ENCODE results near the gene ZNF737.
"Not testable (repeated sequence)": the region's sequence is repeated elsewhere in the genome, so short reads cannot be mapped to it uniquely, and the experiment has no call there.

Gene ZNF737

DNA sequence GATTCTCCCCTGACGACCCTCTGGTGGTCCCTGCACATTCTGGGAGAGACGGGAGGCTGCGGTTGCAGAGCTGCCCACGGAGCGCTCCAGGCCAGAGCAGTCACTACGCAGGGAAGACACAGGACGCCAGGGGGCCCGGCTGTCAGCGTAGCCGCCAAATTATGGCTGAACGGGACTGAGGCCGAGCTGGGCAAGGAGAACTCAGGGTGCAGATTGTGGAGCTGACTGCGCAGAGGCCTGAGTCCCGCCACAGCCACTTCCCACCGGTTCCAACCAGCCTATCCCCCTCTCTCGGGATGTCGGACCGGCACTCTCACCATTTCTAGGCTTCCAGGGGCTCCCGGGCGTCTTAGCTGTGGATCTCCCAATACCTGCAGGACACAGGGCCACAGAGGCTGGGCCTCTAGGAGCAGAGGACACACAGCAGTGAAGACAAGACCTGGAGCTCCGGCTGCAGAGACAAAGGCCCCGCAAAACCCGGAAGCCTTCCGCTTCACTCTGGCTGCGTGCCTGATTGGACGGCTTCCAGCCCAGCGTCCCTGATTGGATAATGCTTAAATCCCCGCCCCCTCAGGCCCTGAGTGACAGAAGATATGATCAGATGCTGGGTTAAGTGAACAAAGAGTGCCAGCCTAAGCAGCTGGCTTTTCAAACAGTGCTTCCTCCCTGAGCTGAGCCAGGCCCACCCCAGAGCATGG is at the start of gene ZNF737:
ZNF737 (minus strand) TSS at position 461 of the 698 bp plus-strand sequence; CDS start at position 320, 141 bp downstream.
- DNase-seq (ENCODE audit: low read depth), result peak; percentile 83

DNA sequence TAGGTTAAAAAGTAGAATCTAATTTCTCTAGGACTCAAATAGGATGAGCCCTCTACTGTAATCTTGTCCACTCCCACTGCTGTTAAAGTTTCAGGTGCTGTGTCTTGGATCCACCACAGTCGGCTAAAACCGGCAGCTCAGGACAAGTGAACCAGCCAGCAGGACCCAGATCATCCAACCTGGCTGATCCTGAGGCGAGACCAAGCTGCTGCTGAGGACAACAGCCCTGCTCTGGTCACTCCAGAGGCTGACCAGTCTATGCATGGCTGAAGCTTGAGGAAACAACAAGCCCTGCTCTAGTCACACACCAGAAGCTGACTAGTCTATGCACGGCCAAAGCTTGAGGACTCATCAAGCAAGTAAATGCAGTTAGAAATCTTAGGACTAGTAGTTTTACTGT is 49.4 kb upstream of the ZNF737 start:
- DNase-seq (ENCODE audit: low read depth), result not testable (repeated sequence)

DNA sequence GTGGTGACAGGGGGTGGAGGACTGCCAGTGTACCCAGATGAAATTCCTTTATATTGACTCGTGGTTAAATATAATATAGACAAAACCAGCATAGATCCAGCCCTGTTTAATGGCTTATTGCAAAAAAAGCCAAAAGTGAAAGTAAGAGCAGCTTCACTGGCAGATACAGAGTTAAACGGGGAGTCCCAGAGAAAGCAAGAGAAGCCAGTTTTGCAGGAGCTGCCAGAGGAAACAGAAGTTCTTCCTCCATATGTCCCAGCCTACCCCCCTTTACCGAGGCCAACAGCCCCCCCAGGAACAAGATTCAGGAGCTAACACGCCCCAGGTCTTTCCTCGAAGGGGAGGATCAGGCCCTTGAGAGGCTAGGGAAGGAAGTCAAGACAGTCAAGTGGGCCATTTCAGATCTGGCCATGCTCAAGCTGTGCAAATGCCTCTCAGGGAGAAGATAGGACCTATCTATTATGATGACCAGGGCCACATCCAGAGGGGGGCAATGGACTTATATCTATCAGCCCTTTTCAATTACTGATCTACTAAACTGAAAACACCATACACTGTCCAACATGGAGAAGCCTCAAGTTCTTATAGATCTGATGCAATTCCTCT is 47.2 kb upstream of the ZNF737 start:
- no peak for DNase-seq (ENCODE audit: low read depth)

DNA sequence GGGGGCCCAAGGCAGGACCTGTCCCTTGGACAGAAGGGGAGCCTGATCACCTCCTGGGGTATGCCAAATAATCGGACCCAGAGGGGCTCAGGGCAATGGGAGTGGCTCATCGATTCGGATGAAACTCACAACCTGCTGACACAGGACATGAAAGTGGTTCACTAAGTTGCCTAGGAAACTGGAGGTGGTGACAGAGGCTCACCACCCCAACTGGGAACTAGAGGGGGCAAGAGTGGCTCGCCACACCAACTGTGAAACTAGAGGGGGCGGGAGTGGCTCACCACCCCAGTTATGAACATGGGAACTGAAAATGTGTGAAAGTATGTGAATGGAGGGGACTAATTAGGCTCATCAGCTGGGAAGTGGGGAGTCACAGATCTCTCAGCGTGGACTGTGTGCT is 46.3 kb upstream of the ZNF737 start:
- DNase-seq (ENCODE audit: low read depth), result no peak

DNA sequence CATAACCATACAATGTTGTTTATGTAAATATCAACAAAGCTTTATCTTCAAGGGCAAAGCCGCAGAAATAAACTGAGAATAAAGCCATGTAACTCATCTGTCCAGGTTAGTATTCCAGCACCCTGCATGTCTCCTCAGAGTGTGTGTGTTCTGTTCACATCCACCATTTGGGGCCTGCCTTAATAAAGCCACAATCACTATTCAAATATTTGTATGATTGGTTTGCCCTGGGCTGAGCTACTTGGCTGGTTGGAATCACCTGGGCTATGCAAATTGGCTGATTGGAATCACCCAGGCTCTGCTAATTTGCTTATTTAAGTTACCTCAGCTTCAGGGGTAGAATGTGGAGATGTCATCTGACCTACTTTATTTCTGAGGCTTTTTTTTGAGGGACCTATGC is 42.4 kb upstream of the ZNF737 start:
- DNase-seq (ENCODE audit: low read depth), result no peak

DNA sequence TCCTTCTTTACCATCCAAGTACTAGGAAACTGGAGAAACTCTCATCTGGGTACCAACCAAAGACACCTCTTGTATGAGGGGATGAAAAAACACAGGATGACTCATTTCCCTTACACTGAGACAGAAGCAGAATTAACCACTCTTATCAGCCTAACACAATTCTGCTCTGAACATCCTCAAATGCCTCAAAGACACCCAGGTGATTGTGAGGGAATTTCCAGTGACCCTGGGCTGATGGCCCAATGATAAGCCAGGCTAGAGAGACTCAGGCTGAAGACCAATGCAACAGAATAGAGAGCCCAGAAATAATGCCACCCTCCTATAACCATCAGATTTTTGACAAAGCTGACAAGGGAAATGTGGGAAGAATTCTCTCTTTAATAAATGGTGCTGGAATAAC is 7.0 kb downstream of the ZNF737 start:
- no peak for DNase-seq (ENCODE audit: low read depth)

DNA sequence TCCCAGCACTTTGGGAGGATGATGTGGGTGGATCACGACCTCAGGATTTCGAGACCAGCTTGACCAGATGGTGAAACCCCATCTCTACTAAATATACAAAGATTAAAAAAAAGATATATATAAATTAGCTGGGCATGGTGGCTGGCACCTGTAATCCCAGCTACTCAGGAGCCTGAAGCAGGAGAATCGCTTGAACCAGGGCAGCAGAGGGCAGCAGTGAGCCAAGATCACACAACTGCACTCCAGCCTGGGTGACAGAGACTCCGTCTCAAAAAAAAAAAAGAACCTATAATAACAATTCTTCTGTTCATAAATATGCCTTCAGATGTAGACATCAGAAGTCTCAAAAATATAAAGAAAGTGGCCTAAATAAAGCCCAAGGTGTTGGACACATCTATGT is 7.6 kb downstream of the ZNF737 start:
- no peak for DNase-seq (ENCODE audit: low read depth)

DNA sequence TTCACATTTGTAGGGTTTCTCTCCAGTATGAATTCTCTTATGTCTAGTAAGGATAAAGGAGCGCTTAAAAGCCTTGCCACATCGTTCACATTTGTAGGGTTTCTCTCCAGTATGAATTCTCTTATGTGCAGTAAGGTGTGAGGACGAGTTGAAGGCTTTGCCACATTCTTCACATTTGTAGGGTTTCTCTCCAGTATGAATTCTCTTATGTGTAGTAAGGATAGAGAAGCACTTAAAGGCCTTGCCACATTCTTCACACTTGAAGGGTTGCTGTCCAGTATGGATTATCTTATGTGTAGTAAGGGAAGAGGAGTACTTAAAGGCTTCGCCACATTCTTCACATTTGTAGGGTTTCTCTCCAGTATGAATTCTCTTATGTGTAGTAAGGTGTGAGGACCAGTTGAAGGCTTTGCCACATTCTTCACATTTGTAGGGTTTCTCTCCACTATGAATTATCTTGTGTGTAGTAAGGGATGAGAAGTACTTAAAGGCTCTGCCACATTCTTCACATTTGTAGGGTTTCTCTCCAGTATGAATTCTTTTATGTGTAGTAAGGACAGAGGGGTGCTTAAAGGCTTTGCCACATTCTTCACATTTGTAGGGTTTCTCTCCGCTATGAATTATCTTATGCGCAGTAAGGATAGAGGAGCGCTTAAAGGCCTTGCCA is 20.8 kb downstream of the ZNF737 start:
- not testable (repeated sequence) for DNase-seq (ENCODE audit: low read depth)

DNA sequence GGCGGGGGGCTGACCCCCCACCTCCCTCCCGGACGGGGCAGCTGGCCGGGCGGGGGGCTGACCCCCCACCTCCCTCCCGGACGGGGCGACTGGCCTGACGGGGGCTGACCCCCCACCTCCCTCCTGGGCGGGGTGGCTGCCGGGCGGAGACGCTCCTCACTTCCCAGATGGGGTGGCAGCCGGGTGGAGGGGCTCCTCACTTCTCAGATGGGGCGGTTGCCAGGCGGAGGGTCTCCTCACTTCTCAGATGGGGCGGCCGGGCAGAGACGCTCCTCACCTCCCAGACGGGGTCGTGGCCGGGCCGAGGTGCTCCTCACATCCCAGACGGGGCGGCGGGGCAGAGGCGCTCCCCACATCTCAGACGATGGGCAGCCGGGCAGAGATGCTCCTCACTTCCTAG is 35.3 kb downstream of the ZNF737 start:
- DNase-seq (ENCODE audit: low read depth), result not testable (repeated sequence)

DNA sequence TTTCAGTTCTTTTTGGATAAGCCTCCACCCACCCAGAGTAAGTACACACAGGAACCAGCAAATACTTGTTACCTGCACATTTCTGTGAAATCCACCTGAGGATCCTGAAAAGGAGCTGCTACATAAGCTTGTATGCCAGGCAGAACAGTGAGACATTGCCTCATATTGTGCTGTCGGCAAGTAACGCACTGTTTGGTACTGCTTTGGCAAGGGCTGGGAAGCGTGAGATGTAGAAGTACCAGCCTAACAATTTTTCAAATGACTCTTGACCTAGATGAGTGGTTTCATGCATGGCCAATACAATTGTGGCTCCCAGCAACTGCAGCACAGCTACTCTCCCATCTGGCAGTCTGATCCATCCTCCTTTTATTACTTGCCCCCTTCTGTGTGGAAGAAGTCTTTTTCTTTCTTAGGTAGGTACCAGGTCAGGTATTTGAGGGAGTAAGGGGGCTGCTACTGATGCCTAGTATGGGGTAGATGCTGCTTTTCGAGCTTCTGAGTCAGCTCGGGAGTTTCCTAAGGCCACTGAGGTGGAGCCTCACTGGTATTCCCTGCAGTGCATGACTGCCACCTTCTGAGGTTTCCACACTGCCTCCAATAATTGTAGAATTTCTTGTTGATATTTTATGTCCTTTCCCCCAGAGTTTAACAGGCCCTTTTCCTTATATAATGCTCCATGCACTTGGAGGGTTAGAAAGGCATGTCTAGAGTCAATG is 52.2 kb downstream of the ZNF737 start:
- no peak for DNase-seq (ENCODE audit: low read depth)

DNA sequence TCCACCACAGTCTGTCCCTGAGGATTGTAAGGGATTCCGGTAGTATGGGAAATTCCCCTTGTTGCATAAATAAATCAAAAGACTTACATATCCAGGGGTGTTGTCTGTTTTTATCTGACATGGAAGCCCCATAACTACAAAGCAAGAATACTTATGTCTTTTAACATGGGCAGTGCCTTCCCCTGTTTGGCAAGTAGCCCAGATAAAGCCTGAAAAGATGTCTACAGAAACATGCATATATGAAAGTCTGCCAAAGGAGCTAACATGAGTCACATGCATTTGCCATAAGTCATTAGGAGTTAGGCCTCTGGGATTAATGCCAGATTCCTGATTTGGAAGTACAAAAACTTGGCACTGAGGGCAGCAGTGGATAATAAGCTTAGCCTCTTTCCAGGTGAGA is 62.1 kb downstream of the ZNF737 start:
- no peak for DNase-seq (ENCODE audit: low read depth)
